HG03378 (cell line): ENCODE measurements around the gene SLC37A3.
"Not testable (repeated sequence)": the region's sequence is repeated elsewhere in the genome, so short reads cannot be mapped to it uniquely, and the experiment has no call there.

ENCODE experiments used
- ATAC-seq: cut with Tn5 transposase; IDR thresholded peaks from one replicate; pipeline ENCODE4 v1.9.1; 2021; ENCODE audit warnings: mild to moderate bottlenecking, moderate library complexity; ENCODE audit not compliant: unreplicated experiment

The SLC37A3 gene

GRCh38 chr7:140315498-140316164 is 82.7 kb downstream of the SLC37A3 start:
- no peak for ATAC-seq

- ATAC-seq, result no peak
Observed at GRCh38 chr7:140314573-140315480, 83.5 kb downstream of the SLC37A3 start.

GRCh38 chr7:140312141-140312846 is 86.0 kb downstream of the SLC37A3 start:
- ATAC-seq, result no peak

DNA sequence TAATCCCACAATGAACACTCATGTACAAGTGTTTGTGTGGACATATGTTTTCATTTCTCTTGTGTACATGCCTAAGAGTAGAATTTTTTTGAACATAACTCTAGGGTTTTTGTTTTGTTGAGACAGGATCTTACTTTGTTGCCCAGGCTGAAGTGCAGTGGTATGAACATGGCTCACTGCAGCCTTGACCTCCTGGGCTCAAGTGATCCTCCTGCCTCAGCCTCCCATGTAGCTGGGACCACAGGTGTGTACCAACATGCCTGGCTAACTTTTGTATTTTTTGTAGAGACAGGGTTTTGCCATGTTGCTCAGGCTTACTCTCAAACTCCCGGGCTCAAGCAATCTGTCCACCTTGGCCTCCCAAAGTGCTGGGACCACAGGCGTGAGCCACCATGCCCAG is 87.2 kb downstream of the SLC37A3 start:
- ATAC-seq, result not testable (repeated sequence)

GRCh38 chr7:140310337-140311002 is 87.9 kb downstream of the SLC37A3 start:
- no peak for ATAC-seq

DNA sequence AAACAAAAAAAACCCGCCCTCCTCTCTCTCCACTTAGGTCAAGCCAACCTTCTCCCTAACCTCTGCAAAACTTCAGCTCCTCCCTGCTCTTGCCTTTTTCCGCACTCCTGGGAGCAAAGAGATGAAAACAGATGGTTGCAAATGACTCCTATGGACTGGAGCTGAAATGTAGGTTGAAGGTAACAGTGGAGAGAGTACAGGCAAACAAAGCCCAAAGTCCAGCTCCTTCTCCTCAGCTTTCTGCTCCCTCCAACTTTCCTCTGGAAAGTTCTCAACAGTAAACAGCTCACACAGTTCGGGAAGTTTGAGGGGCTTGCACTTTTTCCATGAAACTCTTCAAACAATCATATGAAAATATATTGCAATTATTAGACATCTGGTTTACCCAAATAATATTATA is 90.3 kb downstream of the SLC37A3 start:
- ATAC-seq, result no peak

- peak; percentile 61 for ATAC-seq
Observed at GRCh38 chr7:140304191-140304799, 94.0 kb downstream of the SLC37A3 start.

GRCh38 chr7:140300243-140301136 is 97.8 kb downstream of the SLC37A3 start:
- no peak for ATAC-seq

GRCh38 chr7:140298213-140298612 is 100.1 kb downstream of the SLC37A3 start:
- no peak for ATAC-seq

- no peak for ATAC-seq
Observed at GRCh38 chr7:140297192-140297591, 101.1 kb downstream of the SLC37A3 start.

GRCh38 chr7:140295224-140295738 is 103.0 kb downstream of the SLC37A3 start:
- no peak for ATAC-seq

DNA sequence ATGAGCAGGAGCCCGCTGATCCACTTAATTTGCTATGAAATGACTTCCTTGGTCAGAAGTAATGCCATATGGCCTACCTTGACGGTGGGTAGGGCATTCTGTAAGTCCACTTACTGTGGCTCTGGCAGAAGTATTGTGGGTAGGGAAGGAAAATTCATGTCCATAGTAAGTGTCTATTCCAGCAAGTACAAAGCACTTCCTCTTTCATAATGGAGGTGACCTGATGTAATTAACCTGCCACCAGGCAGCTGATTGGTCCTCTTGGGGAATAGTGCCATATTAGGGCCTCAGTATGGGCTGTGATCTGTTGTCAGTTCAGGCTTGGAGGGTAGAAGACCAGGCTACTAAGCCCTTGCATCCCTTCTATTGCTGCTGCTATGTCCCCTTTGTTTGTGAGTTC is 103.9 kb downstream of the SLC37A3 start:
- ATAC-seq, result no peak

DNA sequence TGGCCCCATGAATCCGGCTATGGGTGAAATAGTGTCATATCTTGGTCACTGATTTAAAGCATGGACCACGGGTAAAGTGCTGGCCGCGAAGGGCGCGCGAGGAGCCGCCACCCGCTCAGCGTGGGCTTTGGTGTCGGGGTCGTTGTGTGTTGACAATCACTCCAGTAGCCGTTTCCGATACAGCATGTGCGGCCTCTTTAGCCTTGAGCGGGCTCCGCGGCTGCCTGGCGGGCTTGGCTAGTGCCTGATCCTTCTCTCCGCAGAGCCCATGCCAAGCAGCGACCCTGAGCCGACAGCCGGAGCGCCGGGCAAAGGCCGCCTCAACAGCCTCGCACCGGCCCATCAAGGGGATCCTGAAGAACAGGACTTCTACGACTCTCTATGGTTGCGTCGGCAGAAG is 105.9 kb downstream of the SLC37A3 start:
- ATAC-seq, result no peak

GRCh38 chr7:140289804-140290203 is 108.5 kb downstream of the SLC37A3 start:
- no peak for ATAC-seq

GRCh38 chr7:140287988-140288387 is 110.3 kb downstream of the SLC37A3 start:
- no peak for ATAC-seq

DNA sequence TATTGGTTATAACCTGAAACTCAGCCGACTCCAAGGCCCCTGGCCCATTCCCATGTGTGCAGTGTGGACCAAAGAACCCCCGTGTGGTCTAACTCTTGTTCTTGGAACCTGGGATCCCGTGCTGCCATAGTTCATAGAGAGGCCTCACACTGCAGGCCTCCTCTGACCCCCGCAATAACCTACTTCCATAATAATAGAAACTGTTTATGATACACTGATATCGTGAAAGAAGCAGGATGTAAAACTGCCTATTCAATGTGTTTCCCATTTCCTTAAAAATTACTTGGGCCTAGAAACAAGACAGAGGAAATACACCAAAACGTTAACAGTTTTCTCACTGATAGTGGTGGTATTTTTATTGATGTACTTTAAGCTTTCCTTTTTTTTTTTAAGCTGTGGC is 112.4 kb downstream of the SLC37A3 start:
- ATAC-seq, result no peak

DNA sequence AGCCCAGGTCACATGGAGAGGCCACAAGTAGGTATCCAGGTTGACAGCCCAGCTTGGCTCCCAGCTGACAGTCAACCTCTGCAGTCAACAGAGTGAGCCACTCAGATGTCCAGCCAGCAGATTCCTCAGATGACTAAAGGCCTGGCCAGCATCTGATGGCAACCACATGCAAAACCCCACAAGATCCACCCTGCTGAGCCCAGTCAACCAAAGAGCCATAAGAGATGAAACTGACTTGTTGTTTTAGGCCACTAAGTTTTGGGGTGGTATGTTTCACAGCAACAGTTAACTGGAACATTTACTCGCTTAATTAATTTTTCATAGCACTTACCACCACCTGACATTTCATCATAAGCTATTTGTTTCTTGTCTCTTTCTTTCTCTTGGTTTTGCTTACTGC is 114.3 kb downstream of the SLC37A3 start:
- ATAC-seq, result no peak
